ENCODE measurements around the gene CAVIN2.

The CAVIN2 gene

DNA sequence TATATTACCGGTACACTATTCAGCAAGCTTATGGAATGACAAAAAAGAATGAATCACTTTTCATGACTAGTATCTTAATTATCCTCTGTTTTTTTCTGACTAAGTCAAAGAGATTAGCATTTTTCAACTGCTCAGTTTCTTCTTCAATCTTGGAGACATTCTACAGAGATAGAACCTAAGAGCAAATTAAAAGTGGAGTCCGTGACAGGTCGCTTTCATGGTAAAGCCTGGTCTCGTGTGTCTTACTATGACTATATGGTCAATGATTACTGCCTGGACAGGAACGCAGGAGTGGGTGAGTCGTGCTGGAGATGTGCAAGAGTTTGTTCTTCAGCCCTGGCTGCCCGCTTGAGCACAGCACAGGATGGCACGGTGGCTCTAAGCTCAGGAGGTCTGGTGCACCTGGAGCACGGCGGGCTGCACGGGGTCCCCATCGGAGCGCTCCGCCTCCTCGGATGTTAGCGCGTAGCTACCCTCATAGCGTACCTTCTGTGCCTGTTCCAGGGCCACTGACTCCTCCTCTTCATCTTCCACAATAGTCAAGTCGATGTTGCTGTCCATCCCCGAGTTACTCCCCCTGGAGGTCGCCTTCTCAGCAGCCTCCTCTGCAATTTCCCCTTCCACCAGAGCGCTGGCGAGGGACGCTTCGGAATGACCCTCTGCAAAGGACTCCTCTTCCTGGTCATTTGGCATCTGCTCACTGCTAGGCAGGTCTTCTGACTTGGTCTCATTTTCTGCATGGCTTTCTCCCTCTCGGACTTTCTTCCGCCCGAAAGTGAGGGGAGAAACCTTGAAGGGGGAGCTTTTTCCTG lies 11.1 kb downstream of the CAVIN2 start:
- H3K4me1 ChIP-seq (ENCODE audit: control insufficient read depth, insufficient read depth, low read length) = peaks cover 9% of the 10 kb centered on the region
- no peak overlapping the region for H3K4me3 ChIP-seq (ENCODE audit: low read depth, low read length)
- no peak overlapping the region for H3K9ac ChIP-seq (ENCODE audit: low read depth, low read length)

GRCh38 chr2:191835100-191835499 lies 11.8 kb downstream of the CAVIN2 start:
- no peak overlapping the region for H3K9ac ChIP-seq (ENCODE audit: low read depth, low read length)
- no peak overlapping the region for H3K4me3 ChIP-seq (ENCODE audit: low read depth, low read length)
- peaks cover 9% of the 10 kb centered on the region for H3K4me1 ChIP-seq (ENCODE audit: control insufficient read depth, insufficient read depth, low read length)
- H3K27me3 ChIP-seq (ENCODE audit: control insufficient read depth, insufficient read depth, low read length) = no peaks in the 10 kb centered on the region
- H3K9me3 ChIP-seq (ENCODE audit: control insufficient read depth, insufficient read depth, low read length) = no peaks in the 10 kb centered on the region
- H3K36me3 ChIP-seq (ENCODE audit: control insufficient read depth, insufficient read depth, low read length) = no peaks in the 10 kb centered on the region

More for the DNA sequence above, 11.1 kb downstream of the CAVIN2 start:
- Histone ChIP-seq H3K36me3 (ENCODE audit: control insufficient read depth, insufficient read depth, low read length) (no peaks in the 10 kb centered on the region), H3K9me3 (ENCODE audit: control insufficient read depth, insufficient read depth, low read length) (no peaks in the 10 kb centered on the region), H3K27me3 (ENCODE audit: control insufficient read depth, insufficient read depth, low read length) (no peaks in the 10 kb centered on the region)

DNA sequence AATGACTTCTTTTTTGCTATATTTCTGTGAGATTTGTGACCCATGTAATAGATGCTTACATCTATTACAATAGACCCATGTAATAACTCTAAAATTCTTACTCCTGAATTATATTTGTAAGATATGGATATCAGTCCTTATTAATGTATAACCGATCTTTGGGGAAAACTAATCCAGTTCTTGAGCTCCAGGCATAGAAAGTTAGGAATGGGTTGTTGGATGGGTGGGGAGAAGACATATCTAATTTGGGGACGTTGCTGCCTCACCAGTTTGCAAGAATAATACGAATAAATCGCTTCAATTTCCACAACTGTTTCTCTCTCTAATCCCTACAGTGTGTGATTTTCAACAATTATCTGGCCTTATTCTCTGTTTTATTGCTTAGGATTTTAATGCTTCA lies 13.5 kb downstream of the CAVIN2 start:
- H3K9me3 ChIP-seq (ENCODE audit: control insufficient read depth, insufficient read depth, low read length) = no peaks in the 10 kb centered on the region

DNA sequence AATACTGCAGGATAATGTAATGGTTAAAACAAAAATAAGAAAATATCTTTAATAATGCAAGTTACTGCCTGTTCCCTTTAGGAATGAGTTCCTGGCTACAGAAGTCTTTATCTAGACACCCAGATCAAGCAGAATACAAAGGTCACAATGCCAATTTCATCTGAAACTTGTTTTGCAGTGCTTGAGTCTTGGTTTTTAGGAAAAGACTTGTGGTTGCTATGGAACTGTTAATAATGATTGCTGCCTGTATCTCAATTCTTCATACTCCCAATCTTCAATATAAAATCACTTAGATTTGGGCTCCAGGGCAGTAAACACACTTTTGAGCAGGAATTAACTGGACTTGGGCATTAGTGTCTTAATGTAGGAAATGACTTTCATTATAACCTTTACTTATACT lies 14.2 kb downstream of the CAVIN2 start:
- no peaks in the 10 kb centered on the region for H3K36me3 ChIP-seq (ENCODE audit: control insufficient read depth, insufficient read depth, low read length)
- H3K9me3 ChIP-seq (ENCODE audit: control insufficient read depth, insufficient read depth, low read length) = no peaks in the 10 kb centered on the region
- H3K27me3 ChIP-seq (ENCODE audit: control insufficient read depth, insufficient read depth, low read length) = no peaks in the 10 kb centered on the region
- no peak overlapping the region for H3K4me3 ChIP-seq (ENCODE audit: low read depth, low read length)
- H3K4me1 ChIP-seq (ENCODE audit: control insufficient read depth, insufficient read depth, low read length) = peaks cover 9% of the 10 kb centered on the region
- H3K9ac ChIP-seq (ENCODE audit: low read depth, low read length) = no peak overlapping the region

More for the DNA sequence above, 13.5 kb downstream of the CAVIN2 start:
- no peaks in the 10 kb centered on the region for H3K27me3 ChIP-seq (ENCODE audit: control insufficient read depth, insufficient read depth, low read length)
- H3K4me3 ChIP-seq (ENCODE audit: low read depth, low read length) = no peak overlapping the region
- H3K4me1 ChIP-seq (ENCODE audit: control insufficient read depth, insufficient read depth, low read length) = peaks cover 9% of the 10 kb centered on the region
- no peak overlapping the region for H3K9ac ChIP-seq (ENCODE audit: low read depth, low read length)
- no peaks in the 10 kb centered on the region for H3K36me3 ChIP-seq (ENCODE audit: control insufficient read depth, insufficient read depth, low read length)

DNA sequence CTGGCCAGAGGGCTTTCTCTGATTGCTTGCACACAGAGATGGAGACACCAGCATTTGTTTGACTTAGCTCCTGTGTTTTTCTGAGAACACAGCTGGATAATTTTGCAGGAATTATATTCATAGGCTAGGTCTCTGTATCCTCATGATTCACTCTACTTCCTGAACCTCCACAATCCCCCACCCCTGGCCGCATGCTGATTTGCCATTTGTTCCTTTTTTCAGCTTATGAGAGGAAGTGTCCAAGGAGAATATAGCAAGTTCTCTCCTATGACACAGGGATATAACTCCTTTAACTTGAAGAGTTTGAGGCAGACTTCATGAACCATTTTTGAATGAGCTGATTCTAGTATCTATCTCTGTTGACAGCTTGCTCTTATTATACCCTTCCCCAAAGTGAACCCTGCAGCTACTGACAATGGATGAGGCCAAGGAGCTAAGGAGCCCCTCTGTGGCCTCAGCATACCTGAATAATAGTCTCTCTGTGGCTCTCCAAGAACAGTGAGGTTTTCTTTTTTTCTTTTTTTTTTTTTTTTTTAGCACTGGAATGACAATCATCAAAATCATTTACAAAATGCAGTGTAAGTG lies 15.4 kb downstream of the CAVIN2 start:
- Histone ChIP-seq H3K9ac (ENCODE audit: low read depth, low read length) (no peak overlapping the region), H3K9me3 (ENCODE audit: control insufficient read depth, insufficient read depth, low read length) (no peaks in the 10 kb centered on the region), H3K4me3 (ENCODE audit: low read depth, low read length) (no peak overlapping the region), H3K27me3 (ENCODE audit: control insufficient read depth, insufficient read depth, low read length) (no peaks in the 10 kb centered on the region), H3K36me3 (ENCODE audit: control insufficient read depth, insufficient read depth, low read length) (no peaks in the 10 kb centered on the region), H3K4me1 (ENCODE audit: control insufficient read depth, insufficient read depth, low read length) (peaks cover 9% of the 10 kb centered on the region)

DNA sequence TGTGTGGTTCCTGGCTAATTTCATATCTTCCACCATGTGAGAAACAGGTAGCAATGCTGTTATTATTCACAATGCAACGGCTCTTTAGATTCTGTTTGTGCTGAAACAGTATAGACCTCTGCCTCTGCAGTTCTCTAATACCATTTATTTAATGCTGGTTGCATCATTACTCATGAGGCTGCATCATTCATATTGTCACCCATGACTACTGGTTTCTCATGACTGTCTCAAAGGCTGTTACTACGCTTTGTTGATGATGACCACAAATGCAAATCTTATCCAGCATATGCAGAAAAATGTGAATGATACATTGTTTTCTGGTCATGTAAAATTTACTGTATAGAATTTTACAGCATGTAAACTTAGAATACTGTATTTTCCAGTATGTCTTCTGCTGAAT lies 22.5 kb downstream of the CAVIN2 start:
- no peaks in the 10 kb centered on the region for H3K4me1 ChIP-seq (ENCODE audit: control insufficient read depth, insufficient read depth, low read length)
- H3K27me3 ChIP-seq (ENCODE audit: control insufficient read depth, insufficient read depth, low read length) = no peaks in the 10 kb centered on the region
- H3K4me3 ChIP-seq (ENCODE audit: low read depth, low read length) = no peak overlapping the region
- no peak overlapping the region for H3K9ac ChIP-seq (ENCODE audit: low read depth, low read length)
- no peaks in the 10 kb centered on the region for H3K36me3 ChIP-seq (ENCODE audit: control insufficient read depth, insufficient read depth, low read length)
- H3K9me3 ChIP-seq (ENCODE audit: control insufficient read depth, insufficient read depth, low read length) = no peaks in the 10 kb centered on the region

- Histone ChIP-seq H3K4me1 (ENCODE audit: control insufficient read depth, insufficient read depth, low read length) (no peaks in the 10 kb centered on the region), H3K4me3 (ENCODE audit: low read depth, low read length) (no peak overlapping the region), H3K36me3 (ENCODE audit: control insufficient read depth, insufficient read depth, low read length) (no peaks in the 10 kb centered on the region), H3K9me3 (ENCODE audit: control insufficient read depth, insufficient read depth, low read length) (no peaks in the 10 kb centered on the region), H3K9ac (ENCODE audit: low read depth, low read length) (no peak overlapping the region), H3K27me3 (ENCODE audit: control insufficient read depth, insufficient read depth, low read length) (no peaks in the 10 kb centered on the region)
These were observed 25.8 kb downstream of the CAVIN2 start for GRCh38 chr2:191821078-191821477.

GRCh38 chr2:191818725-191819350 lies 28.1 kb downstream of the CAVIN2 start:
- no peaks in the 10 kb centered on the region for H3K36me3 ChIP-seq (ENCODE audit: control insufficient read depth, insufficient read depth, low read length)

GRCh38 chr2:191818133-191818532 lies 28.8 kb downstream of the CAVIN2 start:
- Histone ChIP-seq H3K27me3 (ENCODE audit: control insufficient read depth, insufficient read depth, low read length) (no peaks in the 10 kb centered on the region), H3K36me3 (ENCODE audit: control insufficient read depth, insufficient read depth, low read length) (no peaks in the 10 kb centered on the region), H3K9me3 (ENCODE audit: control insufficient read depth, insufficient read depth, low read length) (no peaks in the 10 kb centered on the region), H3K9ac (ENCODE audit: low read depth, low read length) (no peak overlapping the region), H3K4me3 (ENCODE audit: low read depth, low read length) (no peak overlapping the region), H3K4me1 (ENCODE audit: control insufficient read depth, insufficient read depth, low read length) (no peaks in the 10 kb centered on the region)

More at GRCh38 chr2:191818725-191819350, 28.1 kb downstream of the CAVIN2 start:
- no peaks in the 10 kb centered on the region for H3K27me3 ChIP-seq (ENCODE audit: control insufficient read depth, insufficient read depth, low read length)
- H3K4me3 ChIP-seq (ENCODE audit: low read depth, low read length) = no peak overlapping the region
- H3K9ac ChIP-seq (ENCODE audit: low read depth, low read length) = no peak overlapping the region
- H3K9me3 ChIP-seq (ENCODE audit: control insufficient read depth, insufficient read depth, low read length) = no peaks in the 10 kb centered on the region
- H3K4me1 ChIP-seq (ENCODE audit: control insufficient read depth, insufficient read depth, low read length) = no peaks in the 10 kb centered on the region

GRCh38 chr2:191815010-191815409 lies 31.9 kb downstream of the CAVIN2 start:
- Histone ChIP-seq H3K9ac (ENCODE audit: low read depth, low read length) (no peak overlapping the region), H3K4me1 (ENCODE audit: control insufficient read depth, insufficient read depth, low read length) (no peaks in the 10 kb centered on the region), H3K9me3 (ENCODE audit: control insufficient read depth, insufficient read depth, low read length) (no peaks in the 10 kb centered on the region), H3K27me3 (ENCODE audit: control insufficient read depth, insufficient read depth, low read length) (no peaks in the 10 kb centered on the region), H3K36me3 (ENCODE audit: control insufficient read depth, insufficient read depth, low read length) (no peaks in the 10 kb centered on the region), H3K4me3 (ENCODE audit: low read depth, low read length) (no peak overlapping the region)

DNA sequence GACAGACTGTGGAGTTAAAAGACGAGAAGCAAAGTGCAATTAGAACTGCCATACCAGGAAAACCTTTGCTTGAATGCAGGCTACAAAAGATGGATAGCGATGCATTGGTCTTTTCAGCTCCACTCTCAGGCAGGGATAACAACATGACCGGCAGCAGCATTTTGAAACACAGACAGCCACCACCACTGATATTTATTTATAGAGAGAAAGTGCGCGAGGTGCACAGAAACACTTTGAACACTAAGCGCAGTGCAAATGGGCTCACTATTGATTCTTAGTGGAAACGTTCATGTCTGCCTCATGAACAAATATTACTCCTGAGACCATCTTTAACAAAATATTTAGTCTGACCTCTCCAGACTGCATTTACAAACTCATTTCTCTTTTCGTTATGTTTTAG lies 32.9 kb downstream of the CAVIN2 start:
- H3K9me3 ChIP-seq (ENCODE audit: control insufficient read depth, insufficient read depth, low read length) = no peaks in the 10 kb centered on the region
- no peak overlapping the region for H3K9ac ChIP-seq (ENCODE audit: low read depth, low read length)
- H3K36me3 ChIP-seq (ENCODE audit: control insufficient read depth, insufficient read depth, low read length) = no peaks in the 10 kb centered on the region
- no peak overlapping the region for H3K4me3 ChIP-seq (ENCODE audit: low read depth, low read length)
- H3K4me1 ChIP-seq (ENCODE audit: control insufficient read depth, insufficient read depth, low read length) = no peaks in the 10 kb centered on the region
- no peaks in the 10 kb centered on the region for H3K27me3 ChIP-seq (ENCODE audit: control insufficient read depth, insufficient read depth, low read length)
